NCI-H1105 (cell line): ENCODE results near the gene RAD18.

ENCODE experiments used
- DNase-seq: peaks from one replicate; lab custom pipeline; 2025; lab: John Stamatoyannopoulos, UW

RAD18 gene

DNA sequence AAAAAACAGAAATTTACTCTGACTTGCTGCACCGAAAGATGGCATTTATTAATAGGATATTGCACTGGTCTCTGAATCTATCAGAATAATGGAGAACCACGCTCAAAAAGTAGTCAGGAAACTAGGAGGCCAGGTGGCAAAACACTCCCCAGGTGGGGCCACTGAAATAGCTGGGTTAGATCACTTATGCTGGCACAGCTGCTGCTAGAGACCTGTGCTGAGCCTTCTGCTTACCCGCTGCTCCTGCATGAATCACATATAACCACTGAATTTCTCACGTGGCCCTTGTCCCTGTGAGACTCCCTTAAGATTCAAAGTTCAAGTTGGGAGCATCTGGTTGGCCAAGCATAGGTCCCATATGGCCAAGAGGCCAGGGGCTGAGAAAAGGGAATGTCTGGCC, 127.9 kb downstream of the RAD18 start:
- DNase-seq, result no peak

DNA sequence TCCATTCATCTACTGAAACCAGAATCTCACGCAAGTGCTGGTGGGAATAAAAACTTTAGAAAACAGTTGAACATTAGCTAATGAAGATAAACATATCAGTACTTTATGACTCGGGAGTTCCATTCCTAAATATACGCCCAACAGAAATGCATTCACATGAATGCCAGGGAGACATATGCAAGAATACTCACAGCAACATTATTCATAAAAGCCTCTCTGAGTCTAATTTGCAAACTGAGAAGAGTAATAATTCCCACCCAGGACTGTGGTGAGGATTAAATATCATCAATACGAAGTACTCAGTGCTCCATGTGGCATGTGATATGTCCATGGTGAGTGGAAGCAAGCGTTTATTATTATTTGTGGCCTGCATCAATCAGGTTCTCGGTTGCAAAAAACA, 128.3 kb downstream of the RAD18 start:
- no peak for DNase-seq

DNA sequence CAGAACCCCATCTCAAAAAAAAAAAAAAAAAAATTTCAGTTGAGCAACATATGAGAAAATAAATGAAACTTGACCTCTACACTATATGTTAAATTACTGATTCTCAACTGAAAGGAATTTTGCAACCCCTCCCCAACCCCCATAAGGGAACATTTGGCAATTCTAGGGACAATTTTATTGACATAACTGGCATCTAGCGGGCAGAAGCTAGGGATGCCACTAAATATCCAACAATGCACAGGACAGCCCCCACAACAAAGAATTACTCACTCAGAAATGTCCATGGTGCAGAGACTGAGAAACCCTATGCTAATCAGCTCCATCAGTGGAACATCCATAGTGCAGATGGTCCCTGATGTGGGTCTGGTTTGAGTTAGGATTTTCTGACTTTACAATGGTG, 135.6 kb downstream of the RAD18 start:
- no peak for DNase-seq
